Measurements from ENCODE around the gene PLG. TPM values are rescaled to one million over a fixed set of nuclear protein-coding genes. Genes with fewer than 3 reads are reported as not detected.
"Not testable (repeated sequence)": the region's sequence is repeated elsewhere in the genome, so short reads cannot be mapped to it uniquely, and the experiment has no call there.

Gene PLG
- total RNA-seq, 1 experiment from 2014 or later, result not detected

DNA sequence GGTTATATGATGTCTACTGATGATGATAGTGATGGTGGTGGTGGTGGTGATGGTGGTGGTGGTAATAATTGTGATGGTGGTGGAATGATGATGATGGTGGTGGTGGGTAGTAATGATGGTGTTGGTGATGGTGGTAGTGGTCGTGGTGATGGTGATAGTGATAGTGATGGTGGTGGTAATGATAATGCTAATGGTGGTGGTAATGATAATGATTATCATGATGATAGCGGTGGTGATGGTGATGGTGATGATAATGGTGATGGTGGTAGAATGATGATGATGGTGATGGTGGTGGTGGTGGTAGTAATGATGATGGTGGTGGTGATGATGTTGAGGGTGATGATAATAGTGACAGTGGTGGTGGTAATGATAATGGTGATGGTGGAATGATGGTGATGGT lies 33.5 kb upstream of the PLG start:
- TF ChIP-seq, protein P1, sequence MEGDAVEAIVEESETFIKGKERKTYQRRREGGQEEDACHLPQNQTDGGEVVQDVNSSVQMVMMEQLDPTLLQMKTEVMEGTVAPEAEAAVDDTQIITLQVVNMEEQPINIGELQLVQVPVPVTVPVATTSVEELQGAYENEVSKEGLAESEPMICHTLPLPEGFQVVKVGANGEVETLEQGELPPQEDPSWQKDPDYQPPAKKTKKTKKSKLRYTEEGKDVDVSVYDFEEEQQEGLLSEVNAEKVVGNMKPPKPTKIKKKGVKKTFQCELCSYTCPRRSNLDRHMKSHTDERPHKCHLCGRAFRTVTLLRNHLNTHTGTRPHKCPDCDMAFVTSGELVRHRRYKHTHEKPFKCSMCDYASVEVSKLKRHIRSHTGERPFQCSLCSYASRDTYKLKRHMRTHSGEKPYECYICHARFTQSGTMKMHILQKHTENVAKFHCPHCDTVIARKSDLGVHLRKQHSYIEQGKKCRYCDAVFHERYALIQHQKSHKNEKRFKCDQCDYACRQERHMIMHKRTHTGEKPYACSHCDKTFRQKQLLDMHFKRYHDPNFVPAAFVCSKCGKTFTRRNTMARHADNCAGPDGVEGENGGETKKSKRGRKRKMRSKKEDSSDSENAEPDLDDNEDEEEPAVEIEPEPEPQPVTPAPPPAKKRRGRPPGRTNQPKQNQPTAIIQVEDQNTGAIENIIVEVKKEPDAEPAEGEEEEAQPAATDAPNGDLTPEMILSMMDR (conservative IDR thresholded peaks at IDR 0.05; ENCODE audit: low read depth, low read length), result no peak
- TF ChIP-seq EZH2 (IDR thresholded peaks at IDR 0.05; ENCODE audit: borderline replicate concordance, low read depth, low read length, poor library complexity, severe bottlenecking), result no peak
- no peaks in the 10 kb centered on the region for H3K4me1 ChIP-seq (ENCODE audit: insufficient read depth, low read length, poor library complexity, severe bottlenecking)
- POLR2A ChIA-PET (ENCODE audit: low non-redundant PET), result no interaction called here
- no peak for DNase-seq (ENCODE audit: low spot score)
- CTCF ChIA-PET, result no interaction called here
- intact Hi-C loops (cut with micrococcal nuclease; ENCODE audit: unreplicated experiment), result no loop called here
- H3K36me3 ChIP-seq (ENCODE audit: insufficient read depth, low read length, poor library complexity, severe bottlenecking), result no peaks in the 10 kb centered on the region
- H3K4me3 ChIP-seq (ENCODE audit: low read depth, low read length, poor library complexity, severe bottlenecking), result no peak overlapping the region
- H3K9me3 ChIP-seq (ENCODE audit: low read depth, low read length, poor library complexity, severe bottlenecking), result no peaks in the 10 kb centered on the region
- no peak overlapping the region for H3K27ac ChIP-seq (ENCODE audit: low read depth, low read length, poor library complexity, severe bottlenecking)
- no peaks in the 10 kb centered on the region for H3K27me3 ChIP-seq (replicated peaks; ENCODE audit: insufficient read depth, low read depth, low read length, poor library complexity)
- no TSS peak for BruUV-seq (replicated peaks)

DNA sequence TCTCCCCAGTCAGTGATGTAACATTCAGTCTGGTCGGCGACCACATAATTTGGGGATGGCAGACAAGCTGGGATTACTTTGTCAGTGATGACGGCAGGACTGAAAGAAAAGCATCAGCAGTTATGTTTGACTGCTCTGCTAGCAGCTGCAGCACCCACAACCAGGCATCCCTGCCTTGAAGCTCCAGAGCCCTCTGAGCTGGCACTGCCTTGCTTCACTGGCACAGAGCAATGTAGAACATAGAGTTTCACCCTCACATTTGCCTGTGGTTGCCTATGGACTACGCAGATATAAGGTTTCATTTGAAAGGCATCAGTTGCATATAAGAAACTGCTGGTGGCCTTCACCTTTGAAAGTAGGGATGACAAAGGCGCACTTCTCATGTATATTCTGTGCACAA lies 25.6 kb upstream of the PLG start:
- CTCF ChIA-PET; POLR2A ChIA-PET (ENCODE audit: low non-redundant PET); H3K27me3 ChIP-seq (replicated peaks; ENCODE audit: insufficient read depth, low read depth, low read length, poor library complexity); H3K4me3 ChIP-seq (ENCODE audit: low read depth, low read length, poor library complexity, severe bottlenecking); DNase-seq (ENCODE audit: low spot score); H3K36me3 ChIP-seq (ENCODE audit: insufficient read depth, low read length, poor library complexity, severe bottlenecking); H3K27ac ChIP-seq (ENCODE audit: low read depth, low read length, poor library complexity, severe bottlenecking); BruUV-seq (replicated peaks); H3K9me3 ChIP-seq (ENCODE audit: low read depth, low read length, poor library complexity, severe bottlenecking); intact Hi-C loops (cut with micrococcal nuclease; ENCODE audit: unreplicated experiment); H3K4me1 ChIP-seq (ENCODE audit: insufficient read depth, low read length, poor library complexity, severe bottlenecking): not testable (repeated sequence)

DNA sequence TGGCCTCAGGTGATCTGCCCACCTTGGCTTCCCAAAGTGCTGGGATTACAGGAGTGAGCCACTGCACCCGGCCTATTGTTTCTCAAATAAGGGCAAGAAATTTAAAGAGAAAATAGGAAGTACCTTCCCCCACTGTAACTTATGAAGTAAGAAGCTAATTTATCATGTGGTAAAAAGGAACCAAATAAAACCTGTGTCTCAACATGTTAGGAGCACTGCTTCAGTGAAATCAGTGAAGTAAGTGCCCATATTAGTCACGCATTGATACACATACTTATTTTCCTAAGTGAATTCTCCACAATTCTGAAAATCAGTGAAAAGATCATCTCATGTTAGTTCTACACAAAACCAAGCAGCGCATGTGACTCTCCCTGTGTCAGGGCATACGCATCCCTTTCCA lies 23.8 kb upstream of the PLG start:
- no TSS peak for BruUV-seq (replicated peaks)
- DNase-seq (ENCODE audit: low spot score), result no peak
- H3K27ac ChIP-seq (ENCODE audit: low read depth, low read length, poor library complexity, severe bottlenecking), result no peak overlapping the region
- intact Hi-C loops (cut with micrococcal nuclease; ENCODE audit: unreplicated experiment), result no loop called here
- no peaks in the 10 kb centered on the region for H3K9me3 ChIP-seq (ENCODE audit: low read depth, low read length, poor library complexity, severe bottlenecking)
- TF ChIP-seq, protein P1 (conservative IDR thresholded peaks at IDR 0.05; ENCODE audit: low read depth, low read length), result no peak
- no peak for TF ChIP-seq EZH2 (IDR thresholded peaks at IDR 0.05; ENCODE audit: borderline replicate concordance, low read depth, low read length, poor library complexity, severe bottlenecking)
- ChIA-PET CTCF (interaction anchor here (0.6 kb wide), 1 partner anchor 906 kb away, joined by 4 read pairs; no protein-coding TSS in a partner anchor), POLR2A (ENCODE audit: low non-redundant PET) (no interaction called here)
- H3K4me3 ChIP-seq (ENCODE audit: low read depth, low read length, poor library complexity, severe bottlenecking), result no peak overlapping the region
- no peaks in the 10 kb centered on the region for H3K36me3 ChIP-seq (ENCODE audit: insufficient read depth, low read length, poor library complexity, severe bottlenecking)
- no peaks in the 10 kb centered on the region for H3K4me1 ChIP-seq (ENCODE audit: insufficient read depth, low read length, poor library complexity, severe bottlenecking)
- no peaks in the 10 kb centered on the region for H3K27me3 ChIP-seq (replicated peaks; ENCODE audit: insufficient read depth, low read depth, low read length, poor library complexity)

DNA sequence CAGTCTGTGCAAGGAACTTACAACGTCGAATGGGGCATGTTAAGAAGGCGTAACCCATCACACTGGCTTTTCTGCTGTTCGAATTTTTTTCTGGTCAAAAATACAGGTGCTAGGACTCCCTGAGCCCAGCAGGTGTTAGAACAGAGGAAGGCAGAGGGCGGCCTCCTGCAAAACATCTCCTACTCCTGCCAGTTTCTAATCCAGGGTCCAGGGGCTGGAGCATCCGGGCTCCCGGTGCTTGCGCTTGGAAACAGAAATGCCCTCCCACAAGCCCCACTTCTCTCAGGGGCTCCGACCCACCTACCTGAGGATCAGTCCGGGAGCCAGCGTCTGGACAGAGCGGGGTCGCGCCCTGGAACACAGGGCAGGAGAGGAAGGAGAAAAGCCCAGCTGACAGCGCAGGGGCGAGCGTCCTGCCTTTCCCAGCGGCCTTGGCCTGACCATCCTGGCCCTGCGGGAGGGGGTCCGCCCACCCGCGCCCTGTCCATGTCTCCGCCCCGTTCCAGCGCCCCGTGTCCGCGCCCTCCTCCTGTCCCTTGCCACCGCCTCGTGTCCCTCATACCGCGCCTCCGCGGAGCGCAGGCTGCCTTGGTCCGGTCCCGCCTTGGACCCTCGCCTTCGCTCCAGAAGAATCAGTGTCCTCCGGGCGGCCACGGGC lies 23.2 kb upstream of the PLG start:
- no peak for DNase-seq (ENCODE audit: low spot score)
- no peaks in the 10 kb centered on the region for H3K27me3 ChIP-seq (replicated peaks; ENCODE audit: insufficient read depth, low read depth, low read length, poor library complexity)
- no peak overlapping the region for H3K4me3 ChIP-seq (ENCODE audit: low read depth, low read length, poor library complexity, severe bottlenecking)
- ChIA-PET CTCF (no interaction called here), POLR2A (ENCODE audit: low non-redundant PET) (no interaction called here)
- no peaks in the 10 kb centered on the region for H3K9me3 ChIP-seq (ENCODE audit: low read depth, low read length, poor library complexity, severe bottlenecking)
- TF ChIP-seq, protein P1 (conservative IDR thresholded peaks at IDR 0.05; ENCODE audit: low read depth, low read length), result no peak
- no peak for TF ChIP-seq EZH2 (IDR thresholded peaks at IDR 0.05; ENCODE audit: borderline replicate concordance, low read depth, low read length, poor library complexity, severe bottlenecking)
- no TSS peak for BruUV-seq (replicated peaks)
- intact Hi-C loops (cut with micrococcal nuclease; ENCODE audit: unreplicated experiment), result no loop called here
- H3K4me1 ChIP-seq (ENCODE audit: insufficient read depth, low read length, poor library complexity, severe bottlenecking), result no peaks in the 10 kb centered on the region
- H3K27ac ChIP-seq (ENCODE audit: low read depth, low read length, poor library complexity, severe bottlenecking), result no peak overlapping the region
- no peaks in the 10 kb centered on the region for H3K36me3 ChIP-seq (ENCODE audit: insufficient read depth, low read length, poor library complexity, severe bottlenecking)
